ENCODE results near the gene SYT15.

- TF ChIP-seq TSHZ2 (CRISPR knock-in tag; IDR thresholded peaks at IDR 0.05), result no peak
- TF ChIP-seq ZNF70 (CRISPR knock-in tag; IDR thresholded peaks at IDR 0.05), result no peak
- no peak for TF ChIP-seq ZFP3 (CRISPR knock-in tag; IDR thresholded peaks at IDR 0.05)
- TF ChIP-seq SNAI2 (CRISPR knock-in tag; IDR thresholded peaks at IDR 0.05), result no peak
- no peak for TF ChIP-seq ARNTL (CRISPR knock-in tag; IDR thresholded peaks at IDR 0.05; ENCODE audit: borderline replicate concordance, low read depth)
- no peak for TF ChIP-seq PPARA (CRISPR knock-in tag; IDR thresholded peaks at IDR 0.05; ENCODE audit: borderline replicate concordance)
- no peak for TF ChIP-seq CSDC2 (CRISPR knock-in tag; IDR thresholded peaks at IDR 0.05)
- TF ChIP-seq ZNF565 (CRISPR knock-in tag; conservative IDR thresholded peaks at IDR 0.05; ENCODE audit: low read depth), result no peak
- no peak for TF ChIP-seq BACH2 (CRISPR knock-in tag; IDR thresholded peaks at IDR 0.05; ENCODE audit: borderline replicate concordance)
- no peak for TF ChIP-seq TOX (CRISPR knock-in tag; IDR thresholded peaks at IDR 0.05; ENCODE audit: borderline replicate concordance)
- no peak for TF ChIP-seq GLIS3 (CRISPR knock-in tag; IDR thresholded peaks at IDR 0.05)
- TF ChIP-seq CREB5 (CRISPR knock-in tag; IDR thresholded peaks at IDR 0.05; ENCODE audit: low read depth), result no peak
Measured at GRCh38 chr10:46560952-46561351, 18.0 kb upstream of the SYT15 start.

Measured in SK-N-SH treated with all-trans-retinoic acid at 6 μM for 48 hours (cell line).